T-cell (primary cell): ENCODE results near the gene CTNNAL1. TPM values are rescaled to one million over a fixed set of nuclear protein-coding genes. Genes with fewer than 3 reads are reported as not detected.
"Not testable (repeated sequence)": the region's sequence is repeated elsewhere in the genome, so short reads cannot be mapped to it uniquely, and the experiment has no call there.

Experiments
- ATAC-seq, 4 experiments: fragments of 200-7000 bp in 3 of 4; fragments of 150-1000 bp in 1 of 4; cut with Tn5 transposase; replicated peaks in 1 of 4; 1 replicate in 3 of 4; 2 replicates in 1 of 4; pipeline ENCODE4 v1.10.0; 2021; ENCODE audit warnings: moderate library complexity in 3 of 4, mild to moderate bottlenecking in 2 of 4, moderate number of reproducible peaks in 1 of 4
- CTCF ChIA-PET, 2 donors: fragments of 300-600 bp; sonication (Branson Sonifier 250); formaldehyde crosslinking; loops; one replicate each; lab custom pipeline; 2022; ENCODE audit warnings: antibody characterized with exemption in 2 of 2; lab: Charles Lee
- POLR2A ChIA-PET, 2 donors: fragments of 300-600 bp; sonication (Branson Sonifier 250); formaldehyde crosslinking; loops; one replicate each; lab custom pipeline; 2022; ENCODE audit warnings: antibody characterized with exemption in 2 of 2; lab: Charles Lee
- DNase-seq, 35 experiments: peaks; one replicate each; pipeline versions ENCODE4 v3.0.0 to v3.0.0-alpha.2; 2013 to 2023
- H3K27ac ChIP-seq: one replicate; pipeline ENCODE4 v1.5.1; 2013; ENCODE audit warnings: low read length
- H3K27me3 ChIP-seq, 2 experiments: replicated peaks in 1 of 2; 1 replicate in 1 of 2; 2 replicates in 1 of 2; pipeline versions ENCODE4 v1.6.1 to v1.7.0; 2013; ENCODE audit warnings: low read length in 1 of 2, mixed read lengths in 1 of 2; ENCODE audit not compliant: control insufficient read depth in 2 of 2, insufficient read depth in 2 of 2; ENCODE audit errors: extremely low read depth in 1 of 2
- H3K36me3 ChIP-seq, 2 donors: 1 replicate in 1 of 2; 2 replicates in 1 of 2; pipeline versions ENCODE4 v1.6.1 to v1.7.0; 2013; ENCODE audit warnings: low read length in 1 of 2; ENCODE audit not compliant: control insufficient read depth in 2 of 2, insufficient read depth in 1 of 2; ENCODE audit errors: extremely low read depth in 1 of 2
- H3K4me1 ChIP-seq, 2 experiments: 1 replicate in 1 of 2; 2 replicates in 1 of 2; pipeline versions ENCODE4 v1.6.1 to v1.7.0; 2013; ENCODE audit warnings: low read length in 2 of 2, mixed read lengths in 1 of 2; ENCODE audit not compliant: insufficient read depth in 2 of 2, control insufficient read depth in 1 of 2; ENCODE audit errors: extremely low read depth in 1 of 2
- H3K4me3 ChIP-seq, 2 donors: 1 replicate in 1 of 2; 2 replicates in 1 of 2; pipeline versions ENCODE4 v1.5.1 to v1.7.0; 2013; ENCODE audit warnings: mild to moderate bottlenecking in 2 of 2, low read length in 1 of 2, moderate library complexity in 1 of 2; ENCODE audit not compliant: control insufficient read depth in 1 of 2; ENCODE audit errors: extremely low read depth in 1 of 2
- H3K9me3 ChIP-seq: 2 replicates; pipeline ENCODE4 v1.7.0; 2013
- H3K27ac Mint-ChIP-seq, 2 donors: one replicate each; pipeline ENCODE4 v1.8.0; 2020 to 2021; ENCODE audit warnings: mild to moderate bottlenecking in 2 of 2, mixed read lengths in 2 of 2
- H3K27me3 Mint-ChIP-seq, 2 donors: one replicate each; pipeline ENCODE4 v1.8.0; 2021 to 2022; ENCODE audit warnings: mixed read lengths in 2 of 2
- H3K36me3 Mint-ChIP-seq: one replicate; pipeline ENCODE4 v1.8.0; 2021; ENCODE audit warnings: mixed read lengths
- H3K4me1 Mint-ChIP-seq, 3 donors: one replicate each; pipeline ENCODE4 v1.8.0; 2020 to 2022; ENCODE audit warnings: mixed read lengths in 3 of 3, mild to moderate bottlenecking in 1 of 3
- H3K4me3 Mint-ChIP-seq, 3 donors: one replicate each; pipeline ENCODE4 v1.8.0; 2020 to 2022; ENCODE audit warnings: mild to moderate bottlenecking in 3 of 3, mixed read lengths in 3 of 3, moderate library complexity in 3 of 3
- H3K9me3 Mint-ChIP-seq, 3 donors: one replicate each; pipeline ENCODE4 v1.8.0; 2020 to 2022; ENCODE audit warnings: mixed read lengths in 3 of 3
- WGBS: methylation state at CpG from one replicate; pipeline ENCODE4 v1.1.5; 2013; ENCODE audit warnings: missing lambda C conversion rate; ENCODE audit not compliant: insufficient coverage; 5-methylcytosine and 5-hydroxymethylcytosine counted together
- total RNA-seq, 35 experiments: library from RNA in 6 of 35; stranded (reverse) in 6 of 35; fragments of 120-200 nt in 1 of 35; gene quantifications; one replicate each; pipeline versions ENCODE4 v1.2.1 to v1.2.4 and lab custom pipeline; 2013 to 2026

Gene CTNNAL1
- total RNA-seq, 5 donors from 2014 or later (not counting 1 experiment from before 2014, with no cell fraction given), result 2.1 to 4.1 (median 3.8) TPM

- DNase-seq (no peak), ATAC-seq (no peak)
- no peak overlapping the region for H3K4me3 Mint-ChIP-seq
- H3K4me3 ChIP-seq, result no peak overlapping the region
- H3K27ac Mint-ChIP-seq, result no peak overlapping the region
- WGBS, result no CpG with 5 or more reads among the region's 2 CpGs
- no peaks in the 10 kb centered on the region for H3K4me1 ChIP-seq
- no peaks in the 10 kb centered on the region for H3K36me3 ChIP-seq
- H3K27ac ChIP-seq, result no peak overlapping the region
- peaks cover 11% of the 10 kb centered on the region for H3K36me3 Mint-ChIP-seq
- H3K4me1 Mint-ChIP-seq, result no peaks in the 10 kb centered on the region
- no peaks in the 10 kb centered on the region for H3K27me3 ChIP-seq
- no peaks in the 10 kb centered on the region for H3K9me3 ChIP-seq
- ChIA-PET POLR2A (no interaction called here), CTCF (interaction anchor here in 1 of 2 donors (0.6 kb wide), 1 partner anchor 204 kb away, joined by 4 read pairs; no protein-coding TSS in a partner anchor)
- peaks cover 8 to 13% (median 10%) of the 10 kb centered on the region in 3 donors for H3K9me3 Mint-ChIP-seq
- H3K27me3 Mint-ChIP-seq, result no peaks in the 10 kb centered on the region
Measured at GRCh38 chr9:108972626-108973209, 40.6 kb downstream of the CTNNAL1 start.

DNA sequence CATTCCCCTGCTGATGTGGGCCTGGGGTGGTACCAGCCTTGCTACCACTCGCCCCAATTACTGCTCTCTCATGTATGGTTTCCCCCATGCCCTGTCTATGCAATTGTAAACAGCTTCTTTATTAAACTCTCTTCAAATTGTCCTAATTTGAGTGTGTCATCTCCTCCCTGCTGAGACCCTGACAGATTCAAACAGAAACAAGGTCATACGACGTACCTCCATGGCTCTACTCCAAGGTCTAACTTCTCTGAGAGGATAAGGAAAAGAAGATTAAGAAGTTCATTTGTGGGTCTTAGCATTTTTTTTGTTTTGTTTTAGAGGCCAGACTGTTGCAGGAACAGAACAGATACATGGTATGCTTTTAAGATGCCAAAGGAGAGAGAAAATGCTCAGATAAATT is 41.1 kb downstream of the CTNNAL1 start:
- no peak overlapping the region for H3K4me3 Mint-ChIP-seq
- WGBS, result 100% methylated on average over 1 of the region's 3 CpGs
- Histone ChIP-seq H3K36me3 (no peaks in the 10 kb centered on the region), H3K27ac (no peak overlapping the region), H3K4me3 (no peak overlapping the region), H3K9me3 (no peaks in the 10 kb centered on the region), H3K4me1 (no peaks in the 10 kb centered on the region), H3K27me3 (no peaks in the 10 kb centered on the region)
- ChIA-PET CTCF (interaction anchor here in 1 of 2 donors (0.6 kb wide), 1 partner anchor 204 kb away, joined by 4 read pairs; no protein-coding TSS in a partner anchor), POLR2A (no interaction called here)
- H3K27ac Mint-ChIP-seq, result no peak overlapping the region
- peaks cover 11% of the 10 kb centered on the region for H3K36me3 Mint-ChIP-seq
- H3K27me3 Mint-ChIP-seq, result no peaks in the 10 kb centered on the region
- H3K4me1 Mint-ChIP-seq, result no peaks in the 10 kb centered on the region
- no peak for DNase-seq
- H3K9me3 Mint-ChIP-seq, result peaks cover 8 to 13% (median 10%) of the 10 kb centered on the region in 3 donors
- ATAC-seq, result no peak

DNA sequence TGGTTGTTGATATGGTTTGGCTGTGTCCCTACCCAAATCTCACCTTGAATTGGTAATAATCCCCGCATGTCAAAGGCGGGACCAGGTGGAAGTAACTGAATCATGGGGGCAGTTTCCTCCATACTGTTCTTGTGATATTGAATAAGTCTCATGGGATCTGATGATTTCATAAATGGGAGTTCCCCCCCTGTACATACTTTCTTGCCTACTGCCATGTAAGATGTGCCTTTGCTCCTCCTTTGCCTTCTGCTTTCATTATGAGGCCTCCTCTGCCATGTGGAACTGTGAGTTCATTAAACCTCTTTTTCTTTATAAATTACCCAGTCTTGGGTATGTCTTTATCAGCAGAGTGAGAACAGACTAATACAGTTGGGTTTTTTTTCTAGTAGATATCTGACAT is 41.9 kb downstream of the CTNNAL1 start:
- CTCF ChIA-PET, H3K4me3 Mint-ChIP-seq, H3K27me3 ChIP-seq, ATAC-seq, H3K36me3 ChIP-seq, H3K4me3 ChIP-seq, H3K4me1 Mint-ChIP-seq, H3K9me3 ChIP-seq, DNase-seq, POLR2A ChIA-PET, H3K4me1 ChIP-seq, H3K27ac Mint-ChIP-seq, H3K27ac ChIP-seq, H3K27me3 Mint-ChIP-seq: not testable (repeated sequence)
- H3K9me3 Mint-ChIP-seq, result peaks cover 8 to 13% (median 10%) of the 10 kb centered on the region in 3 donors
- whole genome bisulfite sequencing, result no CpG with 5 or more reads among the region's 2 CpGs
- H3K36me3 Mint-ChIP-seq, result peaks cover 11% of the 10 kb centered on the region

DNA sequence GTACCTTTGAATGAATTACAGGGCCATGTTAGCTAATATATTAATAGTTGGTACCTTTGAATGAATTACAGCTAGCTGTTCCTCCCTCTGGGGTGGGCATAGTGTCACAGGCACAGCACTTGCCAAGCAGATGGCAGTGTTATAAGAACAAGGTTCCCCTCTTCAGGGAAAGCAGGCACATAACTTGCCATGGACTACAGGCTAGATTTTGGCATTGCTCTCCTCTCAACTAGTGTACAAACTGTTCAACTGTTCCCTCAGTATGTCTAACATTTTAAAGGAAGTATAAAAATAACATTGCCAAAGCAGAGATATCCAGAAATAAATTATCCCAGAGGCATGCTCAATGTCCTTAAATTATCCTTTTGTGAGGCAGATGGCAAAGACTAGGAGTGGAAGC is 45.4 kb downstream of the CTNNAL1 start:
- Mint-ChIP-seq H3K9me3 (peaks cover 8 to 13% (median 10%) of the 10 kb centered on the region in 3 donors), H3K27me3 (no peaks in the 10 kb centered on the region), H3K4me3 (no peak overlapping the region), H3K27ac (no peak overlapping the region), H3K4me1 (no peaks in the 10 kb centered on the region), H3K36me3 (peaks cover 11% of the 10 kb centered on the region)
- CTCF ChIA-PET, result interaction anchor here in 1 of 2 donors (0.7 kb wide), 1 partner anchor 16 kb away, joined by 3 read pairs; no protein-coding TSS in a partner anchor
- Histone ChIP-seq H3K4me1 (no peaks in the 10 kb centered on the region), H3K27ac (no peak overlapping the region), H3K36me3 (no peaks in the 10 kb centered on the region), H3K4me3 (no peak overlapping the region), H3K27me3 (no peaks in the 10 kb centered on the region), H3K9me3 (no peaks in the 10 kb centered on the region)
- ATAC-seq (no peak), DNase-seq (no peak)
- POLR2A ChIA-PET, result no interaction called here

- H3K27me3 ChIP-seq, result no peaks in the 10 kb centered on the region
- Mint-ChIP-seq H3K27me3 (no peaks in the 10 kb centered on the region), H3K4me1 (no peaks in the 10 kb centered on the region), H3K36me3 (no peaks in the 10 kb centered on the region), H3K9me3 (no peaks in the 10 kb centered on the region), H3K4me3 (no peak overlapping the region), H3K27ac (no peak overlapping the region)
- 94% methylated on average over 4 of the region's 4 CpGs for WGBS
- H3K27ac ChIP-seq, result no peak overlapping the region
- ChIA-PET POLR2A (interaction anchor here in 1 of 2 donors (0.7 kb wide), 1 partner anchor 49 kb away, joined by 3 read pairs; no protein-coding TSS in a partner anchor), CTCF (no interaction called here)
- H3K4me3 ChIP-seq, result no peak overlapping the region
- H3K36me3 ChIP-seq, result no peaks in the 10 kb centered on the region
- H3K9me3 ChIP-seq, result no peaks in the 10 kb centered on the region
- DNase-seq, result no peak
- no peak for ATAC-seq
- no peaks in the 10 kb centered on the region for H3K4me1 ChIP-seq
Measured at GRCh38 chr9:108963459-108964143, 49.7 kb downstream of the CTNNAL1 start.

DNA sequence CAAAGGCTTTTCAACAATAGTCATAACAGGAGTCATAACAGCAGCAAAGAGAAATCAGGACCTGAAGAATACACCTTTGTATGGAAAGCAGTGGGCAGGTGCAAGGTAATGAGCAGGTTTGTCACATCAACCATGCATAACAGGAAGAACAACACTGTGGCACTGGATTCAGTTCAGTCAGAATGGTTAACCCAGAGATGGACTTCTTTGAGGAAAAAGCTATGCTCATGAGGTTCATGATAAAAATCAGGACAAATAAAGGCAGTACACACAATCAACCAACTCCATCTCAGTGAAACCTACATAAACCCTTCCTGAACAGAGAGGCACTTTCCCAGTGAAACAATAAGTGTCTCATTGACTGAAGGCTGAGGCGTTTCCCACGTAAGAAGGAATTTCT is 52.1 kb downstream of the CTNNAL1 start:
- Mint-ChIP-seq H3K36me3 (no peaks in the 10 kb centered on the region), H3K4me1 (no peaks in the 10 kb centered on the region), H3K27ac (no peak overlapping the region), H3K4me3 (no peak overlapping the region), H3K27me3 (peaks cover 0 to 4% of the 10 kb centered on the region in 2 donors), H3K9me3 (no peaks in the 10 kb centered on the region)
- ATAC-seq (no peak), DNase-seq (no peak)
- H3K4me3 ChIP-seq, result no peak overlapping the region
- no peaks in the 10 kb centered on the region for H3K27me3 ChIP-seq
- no peaks in the 10 kb centered on the region for H3K4me1 ChIP-seq
- no peaks in the 10 kb centered on the region for H3K36me3 ChIP-seq
- H3K27ac ChIP-seq, result no peak overlapping the region
- no CpG with 5 or more reads among the region's 2 CpGs for WGBS
- no peaks in the 10 kb centered on the region for H3K9me3 ChIP-seq
- CTCF ChIA-PET, result no interaction called here
- POLR2A ChIA-PET, result no interaction called here
